Natural killer cell (primary cell): ENCODE measurements around the gene SLC12A4. TPM values are rescaled to one million over a fixed set of nuclear protein-coding genes. Genes with fewer than 3 reads are reported as not detected.

Experiments used
- ATAC-seq, 3 donors: fragments of 150-1000 bp in 2 of 3; fragments of 200-7000 bp in 1 of 3; cut with Tn5 transposase; 1 replicate in 1 of 3; 2 replicates in 2 of 3; pipeline ENCODE4 v1.10.0; 2021; ENCODE audit warnings: mild to moderate bottlenecking in 2 of 3, moderate library complexity in 2 of 3
- DNase-seq, 2 donors: peaks; one replicate each; pipeline versions ENCODE4 v3.0.0 to v3.0.0-alpha.2; 2013 to 2021; ENCODE audit warnings: mixed read lengths in 1 of 2
- H3K27ac ChIP-seq: one replicate; pipeline ENCODE4 v1.5.1; 2013; ENCODE audit warnings: mild to moderate bottlenecking, low read length
- H3K27me3 ChIP-seq: one replicate; pipeline ENCODE4 v1.6.1; 2013; ENCODE audit warnings: low read length; ENCODE audit not compliant: control insufficient read depth, insufficient read depth
- H3K36me3 ChIP-seq: one replicate; pipeline ENCODE4 v1.6.1; 2013; ENCODE audit warnings: low read length; ENCODE audit not compliant: control insufficient read depth, insufficient read depth
- H3K4me1 ChIP-seq: one replicate; pipeline ENCODE4 v1.6.1; 2013; ENCODE audit warnings: low read length; ENCODE audit not compliant: control insufficient read depth, insufficient read depth
- H3K4me3 ChIP-seq: one replicate; pipeline ENCODE4 v1.5.1; 2013; ENCODE audit warnings: low read length
- H3K9me3 ChIP-seq: one replicate; pipeline ENCODE4 v1.6.1; 2013; ENCODE audit warnings: low read length; ENCODE audit not compliant: control insufficient read depth, insufficient read depth
- H3K27ac Mint-ChIP-seq, 2 donors: one replicate each; pipeline ENCODE4 v1.8.0; 2022; ENCODE audit warnings: mild to moderate bottlenecking in 2 of 2, mixed read lengths in 2 of 2, moderate library complexity in 1 of 2
- H3K27me3 Mint-ChIP-seq, 2 donors: one replicate each; pipeline ENCODE4 v1.8.0; 2022; ENCODE audit warnings: low read depth in 2 of 2, mixed read lengths in 2 of 2
- H3K36me3 Mint-ChIP-seq: one replicate; pipeline ENCODE4 v1.8.0; 2022; ENCODE audit warnings: mixed read lengths
- H3K4me1 Mint-ChIP-seq, 2 donors: one replicate each; pipeline ENCODE4 v1.8.0; 2022; ENCODE audit warnings: mixed read lengths in 2 of 2
- H3K4me3 Mint-ChIP-seq: one replicate; pipeline ENCODE4 v1.8.0; 2022; ENCODE audit warnings: mild to moderate bottlenecking, moderate library complexity, mixed read lengths
- H3K9me3 Mint-ChIP-seq, 2 donors: one replicate each; pipeline ENCODE4 v1.8.0; 2022; ENCODE audit warnings: mixed read lengths in 2 of 2
- WGBS: methylation state at CpG from one replicate; pipeline ENCODE4 v1.1.7; 2013; ENCODE audit warnings: missing lambda C conversion rate; ENCODE audit not compliant: insufficient coverage; 5-methylcytosine and 5-hydroxymethylcytosine counted together
- intact Hi-C: fragments of 100-400 bp; cut with micrococcal nuclease; formaldehyde crosslinking; loops from one replicate; pipeline ENCODE4 v1.14.2; 2022
- total RNA-seq, 4 donors: library from RNA; stranded (reverse); fragments of 120-200 nt in 1 of 4; gene quantifications; one replicate each; pipeline versions ENCODE4 v1.2.3 to v1.2.4, GENCODE V29; 2013 to 2022
- TF ChIP-seq, protein P1 (sequence below): fragments of 200-600 bp; IDR thresholded peaks from one replicate; pipeline ENCODE4 v1.8.0; 2022; ENCODE audit warnings: antibody characterized with exemption

SLC12A4 gene
- total RNA-seq, 3 donors from 2014 or later (not counting 1 experiment from before 2014, with no cell fraction given): 30.0 to 47.0 (median 30.5) TPM

GRCh38 chr16:67902831-67903230 is 65.6 kb downstream of the SLC12A4 start:
- H3K4me1 Mint-ChIP-seq: peaks cover 0 to 19% of the 10 kb centered on the region in 2 donors
- Histone ChIP-seq H3K9me3 (no peaks in the 10 kb centered on the region), H3K4me1 (no peaks in the 10 kb centered on the region), H3K27ac (no peak overlapping the region), H3K4me3 (no peak overlapping the region), H3K36me3 (peaks cover 5% of the 10 kb centered on the region), H3K27me3 (no peaks in the 10 kb centered on the region)
- intact Hi-C loops: no loop called here
- H3K9me3 Mint-ChIP-seq: no peaks in the 10 kb centered on the region
- DNase-seq (no peak), ATAC-seq (no peak)
- TF ChIP-seq, protein P1, sequence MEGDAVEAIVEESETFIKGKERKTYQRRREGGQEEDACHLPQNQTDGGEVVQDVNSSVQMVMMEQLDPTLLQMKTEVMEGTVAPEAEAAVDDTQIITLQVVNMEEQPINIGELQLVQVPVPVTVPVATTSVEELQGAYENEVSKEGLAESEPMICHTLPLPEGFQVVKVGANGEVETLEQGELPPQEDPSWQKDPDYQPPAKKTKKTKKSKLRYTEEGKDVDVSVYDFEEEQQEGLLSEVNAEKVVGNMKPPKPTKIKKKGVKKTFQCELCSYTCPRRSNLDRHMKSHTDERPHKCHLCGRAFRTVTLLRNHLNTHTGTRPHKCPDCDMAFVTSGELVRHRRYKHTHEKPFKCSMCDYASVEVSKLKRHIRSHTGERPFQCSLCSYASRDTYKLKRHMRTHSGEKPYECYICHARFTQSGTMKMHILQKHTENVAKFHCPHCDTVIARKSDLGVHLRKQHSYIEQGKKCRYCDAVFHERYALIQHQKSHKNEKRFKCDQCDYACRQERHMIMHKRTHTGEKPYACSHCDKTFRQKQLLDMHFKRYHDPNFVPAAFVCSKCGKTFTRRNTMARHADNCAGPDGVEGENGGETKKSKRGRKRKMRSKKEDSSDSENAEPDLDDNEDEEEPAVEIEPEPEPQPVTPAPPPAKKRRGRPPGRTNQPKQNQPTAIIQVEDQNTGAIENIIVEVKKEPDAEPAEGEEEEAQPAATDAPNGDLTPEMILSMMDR: no peak
- H3K36me3 Mint-ChIP-seq: no peaks in the 10 kb centered on the region
- no peak overlapping the region for H3K4me3 Mint-ChIP-seq
- H3K27me3 Mint-ChIP-seq: no peaks in the 10 kb centered on the region
- H3K27ac Mint-ChIP-seq: no peak overlapping the region
- WGBS: 98% methylated on average over 4 of the region's 4 CpGs

DNA sequence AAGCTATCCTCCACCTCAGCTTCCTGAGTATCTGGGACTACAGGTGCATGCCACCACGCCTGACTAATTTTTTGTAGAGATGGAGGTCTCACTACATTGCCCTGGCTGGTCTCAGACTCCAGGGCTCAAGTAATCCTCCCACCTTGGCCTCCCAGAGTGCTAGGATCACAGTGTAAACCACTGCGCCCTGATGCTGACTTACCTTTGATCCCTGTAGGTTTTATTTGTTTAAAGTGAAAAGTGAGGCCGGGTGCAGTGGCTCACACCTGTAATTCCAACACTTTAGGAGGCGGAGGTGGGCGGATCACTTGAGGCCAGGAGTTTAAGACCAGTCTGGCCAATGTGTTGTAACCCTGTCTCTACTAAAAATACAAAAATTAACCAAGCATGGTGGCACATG is 66.7 kb downstream of the SLC12A4 start:
- peaks cover 5% of the 10 kb centered on the region for H3K36me3 ChIP-seq
- ATAC-seq (no peak), DNase-seq (no peak)
- no peaks in the 10 kb centered on the region for H3K9me3 ChIP-seq
- no peaks in the 10 kb centered on the region for H3K27me3 ChIP-seq
- Mint-ChIP-seq H3K9me3 (no peaks in the 10 kb centered on the region), H3K36me3 (no peaks in the 10 kb centered on the region), H3K27ac (no peak overlapping the region), H3K4me1 (peaks cover 9 to 28% of the 10 kb centered on the region in 2 donors), H3K4me3 (no peak overlapping the region), H3K27me3 (no peaks in the 10 kb centered on the region)
- no peak overlapping the region for H3K27ac ChIP-seq
- no peaks in the 10 kb centered on the region for H3K4me1 ChIP-seq
- TF ChIP-seq, protein P1: no peak
- intact Hi-C loops: no loop called here
- WGBS: 98% methylated on average over 5 of the region's 5 CpGs
- H3K4me3 ChIP-seq: no peak overlapping the region

GRCh38 chr16:67897231-67897630 is 71.2 kb downstream of the SLC12A4 start:
- Mint-ChIP-seq H3K36me3 (no peaks in the 10 kb centered on the region), H3K4me1 (peaks cover 31 to 41% of the 10 kb centered on the region in 2 donors), H3K9me3 (no peaks in the 10 kb centered on the region), H3K4me3 (no peak overlapping the region), H3K27ac (peak overlapping the region in 1 of 2 donors; percentile 63), H3K27me3 (no peaks in the 10 kb centered on the region)
- intact Hi-C loops: no loop called here
- Histone ChIP-seq H3K27me3 (no peaks in the 10 kb centered on the region), H3K27ac (no peak overlapping the region), H3K4me1 (peaks cover 17% of the 10 kb centered on the region), H3K4me3 (no peak overlapping the region), H3K9me3 (no peaks in the 10 kb centered on the region), H3K36me3 (peaks cover 2% of the 10 kb centered on the region)
- TF ChIP-seq, protein P1: no peak
- 96% methylated on average over 3 of the region's 3 CpGs for WGBS
- ATAC-seq (no peak), DNase-seq (no peak)
